ENCODE data around the gene PPARD.

DNA sequence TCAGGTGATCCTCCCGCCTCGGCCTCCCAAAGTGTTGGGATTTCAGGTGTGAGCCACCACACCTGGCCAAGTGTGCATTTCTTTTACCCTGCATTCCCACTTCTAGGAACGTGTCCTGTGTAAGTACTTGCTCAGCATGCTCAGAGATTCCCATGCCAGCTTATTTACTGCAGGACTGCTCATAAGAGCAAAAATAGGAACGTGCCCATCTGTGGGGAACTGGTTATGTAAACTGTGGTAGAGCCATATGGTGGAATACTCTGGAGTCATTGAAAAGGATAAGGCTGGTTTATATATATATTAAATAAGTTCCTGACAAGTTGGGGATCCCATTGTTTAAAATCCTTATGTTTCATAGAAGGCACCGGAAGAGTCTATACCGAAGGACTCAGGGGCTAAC is 71.6 kb downstream of the PPARD start:
- no peak for TF ChIP-seq CTCF (IDR thresholded peaks at IDR 0.05)
- no peak for TF ChIP-seq POLR2A (IDR thresholded peaks at IDR 0.05)
- TF ChIP-seq POLR2AphosphoS5 (IDR thresholded peaks at IDR 0.05) = no peak

All from suprapubic skin (tissue), 4 donors.